Fibroblast of mammary gland (primary cell): ENCODE measurements around the gene LRP1B.
A peak's percentile ranks its signal among the peaks of the same experiment; 100 is the strongest.

Experiments used
- DNase-seq: peaks from one replicate; pipeline ENCODE4 v3.0.0-alpha.2; 2010; ENCODE audit warnings: low read depth
- H3K4me3 ChIP-seq: 2 replicates; pipeline ENCODE4 v1.5.1; 2011; ENCODE audit warnings: low read depth, mild to moderate bottlenecking, low read length, moderate library complexity; ENCODE audit not compliant: control insufficient read depth
- TF ChIP-seq, protein P1 (sequence below): conservative IDR thresholded peaks from 2 replicates; pipeline ENCODE4 v1.5.1; 2011; ENCODE audit warnings: low read depth, low read length, inconsistent platforms; ENCODE audit not compliant: control insufficient read depth, insufficient read depth

Gene LRP1B

DNA sequence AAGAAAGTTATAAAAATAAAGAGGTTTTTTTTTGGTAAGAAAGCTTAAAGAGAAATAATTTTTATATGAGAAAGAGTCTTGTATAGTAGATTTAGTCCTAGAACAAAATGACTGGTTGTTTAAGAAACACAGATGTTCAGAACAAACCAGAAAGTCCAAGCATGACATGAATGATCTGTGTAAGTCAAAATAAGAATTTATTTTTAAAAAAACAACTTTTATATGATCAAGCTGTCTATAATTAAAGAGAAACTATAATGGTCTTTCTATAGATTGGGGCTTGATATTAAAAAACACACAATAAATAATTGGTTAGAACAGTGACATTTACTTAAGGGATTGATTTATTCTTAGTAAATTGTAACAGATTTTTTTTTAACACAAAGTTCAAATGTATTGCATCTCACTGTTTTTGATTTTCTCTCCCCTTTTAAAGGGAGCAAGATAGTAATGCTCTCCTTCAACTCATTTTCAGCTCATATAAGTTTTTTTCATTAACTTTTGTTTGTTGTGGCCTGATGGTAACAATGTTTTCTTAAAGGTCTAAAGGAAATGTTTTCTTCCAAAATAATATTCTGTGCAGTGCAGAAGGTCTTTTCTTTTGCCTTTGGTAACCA, 1256.8 kb downstream of the LRP1B start:
- DNase-seq, result peak; percentile 10
- no peak overlapping the region for H3K4me3 ChIP-seq
- TF ChIP-seq, protein P1, sequence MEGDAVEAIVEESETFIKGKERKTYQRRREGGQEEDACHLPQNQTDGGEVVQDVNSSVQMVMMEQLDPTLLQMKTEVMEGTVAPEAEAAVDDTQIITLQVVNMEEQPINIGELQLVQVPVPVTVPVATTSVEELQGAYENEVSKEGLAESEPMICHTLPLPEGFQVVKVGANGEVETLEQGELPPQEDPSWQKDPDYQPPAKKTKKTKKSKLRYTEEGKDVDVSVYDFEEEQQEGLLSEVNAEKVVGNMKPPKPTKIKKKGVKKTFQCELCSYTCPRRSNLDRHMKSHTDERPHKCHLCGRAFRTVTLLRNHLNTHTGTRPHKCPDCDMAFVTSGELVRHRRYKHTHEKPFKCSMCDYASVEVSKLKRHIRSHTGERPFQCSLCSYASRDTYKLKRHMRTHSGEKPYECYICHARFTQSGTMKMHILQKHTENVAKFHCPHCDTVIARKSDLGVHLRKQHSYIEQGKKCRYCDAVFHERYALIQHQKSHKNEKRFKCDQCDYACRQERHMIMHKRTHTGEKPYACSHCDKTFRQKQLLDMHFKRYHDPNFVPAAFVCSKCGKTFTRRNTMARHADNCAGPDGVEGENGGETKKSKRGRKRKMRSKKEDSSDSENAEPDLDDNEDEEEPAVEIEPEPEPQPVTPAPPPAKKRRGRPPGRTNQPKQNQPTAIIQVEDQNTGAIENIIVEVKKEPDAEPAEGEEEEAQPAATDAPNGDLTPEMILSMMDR, result no peak

DNA sequence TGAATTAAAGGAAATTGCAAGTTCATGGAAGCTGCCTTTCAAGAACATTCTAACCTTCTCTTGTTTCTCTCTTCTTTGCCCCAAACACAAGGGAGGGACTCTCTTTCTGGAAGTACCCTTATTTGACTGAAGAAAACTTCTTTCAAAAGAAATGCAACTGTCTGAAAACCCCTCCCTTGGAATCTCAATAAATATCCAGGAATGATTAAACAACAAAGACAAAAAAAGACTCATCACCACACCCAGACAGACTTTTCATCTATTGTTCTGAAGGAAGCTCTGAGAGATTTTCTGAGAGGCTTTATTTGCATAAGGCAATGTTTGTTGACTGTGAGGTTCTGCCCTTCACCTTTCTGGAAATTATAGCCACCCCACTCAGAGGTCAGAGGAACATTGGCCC, 1260.9 kb downstream of the LRP1B start:
- DNase-seq, result no peak
- TF ChIP-seq, protein P1, result no peak
- no peak overlapping the region for H3K4me3 ChIP-seq

DNA sequence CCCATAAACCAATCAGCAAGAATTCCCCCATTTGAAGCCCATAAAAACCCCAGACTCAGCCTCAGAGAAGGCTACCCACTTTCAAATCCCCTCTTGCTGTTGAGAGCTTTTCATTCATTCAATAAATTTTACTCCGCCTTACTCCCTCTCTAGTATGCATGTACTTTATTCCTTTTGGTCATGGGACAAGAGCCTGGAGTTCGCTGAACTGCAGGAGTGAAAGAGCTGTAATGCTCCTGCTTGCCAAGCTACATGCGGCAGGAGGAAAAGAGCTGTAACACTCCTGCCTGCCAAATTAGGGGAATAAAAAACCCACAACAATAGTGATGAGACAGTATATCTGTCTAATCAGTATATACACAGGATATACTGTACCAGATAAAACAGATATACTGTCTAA, 1261.7 kb downstream of the LRP1B start:
- no peak overlapping the region for H3K4me3 ChIP-seq
- TF ChIP-seq, protein P1, result no peak
- no peak for DNase-seq

DNA sequence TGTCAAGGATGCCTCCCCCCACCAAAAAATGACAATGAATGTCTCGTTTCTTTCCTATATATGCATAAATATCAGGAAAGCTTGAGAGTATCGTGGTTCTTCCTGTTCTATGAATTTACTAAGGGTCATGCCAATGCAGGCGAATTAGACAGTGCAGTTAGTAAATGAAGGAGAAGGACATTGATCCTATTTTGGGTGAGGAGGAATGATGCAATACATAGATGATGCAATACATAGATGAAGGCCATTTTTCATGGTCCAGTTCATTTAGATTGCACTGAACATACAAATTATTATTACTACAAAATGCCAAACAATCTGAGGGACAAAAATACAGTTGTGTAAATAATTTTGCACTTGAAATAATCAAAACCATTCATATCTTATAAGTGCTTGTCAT, 1265.0 kb downstream of the LRP1B start:
- TF ChIP-seq, protein P1, result no peak
- H3K4me3 ChIP-seq, result no peak overlapping the region
- no peak for DNase-seq

DNA sequence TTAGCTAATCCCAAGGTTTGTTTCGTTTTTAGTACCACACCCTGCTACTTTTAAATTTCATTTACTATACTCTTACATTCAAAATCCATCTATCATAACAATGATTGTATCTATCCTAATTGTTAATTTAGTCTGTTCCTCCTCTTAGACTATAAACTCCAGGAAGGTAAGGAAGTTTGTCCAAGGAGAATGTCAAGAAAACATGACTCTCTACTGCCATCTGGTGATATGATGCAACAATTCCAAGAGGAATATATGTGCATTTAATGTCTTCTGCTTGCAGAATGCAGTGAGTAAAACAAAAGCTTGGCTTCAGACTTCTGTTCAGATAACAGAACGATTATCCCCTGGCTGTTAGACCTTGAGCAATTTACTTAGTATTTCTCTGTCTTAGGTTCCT, 1267.1 kb downstream of the LRP1B start:
- TF ChIP-seq, protein P1, result peak; percentile 64
- peak; percentile 77 for DNase-seq
- no peak overlapping the region for H3K4me3 ChIP-seq

DNA sequence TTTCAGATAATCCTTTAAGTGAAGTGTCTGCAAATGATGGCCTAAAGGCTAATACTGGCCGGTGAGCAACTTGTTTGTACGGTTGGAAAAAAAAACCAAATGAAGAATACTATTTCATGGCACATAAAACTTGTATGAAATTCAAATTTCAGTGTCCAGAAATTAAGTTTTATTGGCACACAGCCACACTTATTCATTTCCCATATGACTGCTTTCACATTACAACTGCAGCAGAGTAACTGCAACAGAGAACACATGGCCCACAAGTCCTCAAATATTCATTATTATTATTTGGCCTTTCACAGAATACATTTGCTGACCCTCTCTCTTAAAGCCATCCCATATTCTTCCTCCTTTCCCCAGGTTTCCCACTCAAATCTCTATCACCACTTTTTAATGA, 1268.6 kb downstream of the LRP1B start:
- H3K4me3 ChIP-seq, result no peak overlapping the region
- TF ChIP-seq, protein P1, result no peak
- DNase-seq, result no peak

DNA sequence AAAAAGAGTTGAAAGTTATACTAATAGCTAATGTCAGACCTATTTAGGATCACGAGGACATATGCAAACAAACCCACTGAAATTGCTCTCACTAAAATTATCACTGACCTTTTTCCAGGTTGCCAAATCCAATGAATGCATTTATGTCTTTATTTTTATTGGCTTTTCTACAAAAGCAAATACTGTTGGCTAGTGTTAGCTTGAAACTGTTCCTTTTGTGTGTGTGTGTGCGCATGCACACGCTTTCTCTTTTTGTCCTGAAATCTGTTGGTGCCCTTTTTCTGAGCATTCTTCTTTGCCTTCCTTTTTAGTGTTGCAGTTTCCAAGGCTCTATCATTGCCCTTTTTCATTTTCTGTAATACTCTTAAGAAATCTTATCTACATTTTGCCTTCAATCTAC, 1269.2 kb downstream of the LRP1B start:
- TF ChIP-seq, protein P1, result no peak
- no peak overlapping the region for H3K4me3 ChIP-seq
- no peak for DNase-seq
